K562 (cell line): ENCODE measurements around the gene RHEBL1. TPM values are rescaled to one million over a fixed set of nuclear protein-coding genes. Genes with fewer than 3 reads are reported as not detected.

Experiments
- CCNT2 ChIP-seq: IDR thresholded peaks from 2 replicates; pipeline ENCODE4 v1.6.1; 2011; ENCODE audit warnings: borderline replicate concordance, low read depth, mild to moderate bottlenecking, moderate library complexity, mixed read lengths, low read length; ENCODE audit not compliant: insufficient read length; ENCODE audit errors: extremely low read depth
- CHD2 ChIP-seq: IDR thresholded peaks from 2 replicates; pipeline ENCODE4 v1.6.1; 2011; ENCODE audit warnings: low read depth, low read length
- ETS2 ChIP-seq: IDR thresholded peaks from 2 replicates; pipeline ENCODE4 v1.6.1; 2016; ENCODE audit warnings: borderline replicate concordance, missing genetic modification characterization, mild to moderate bottlenecking, moderate library complexity, missing compliant biosample characterization; ENCODE audit not compliant: poor library complexity, severe bottlenecking
- ILK ChIP-seq: fragments of 450-650 bp; IDR thresholded peaks from 2 replicates; pipeline ENCODE4 v1.6.1; 2016; ENCODE audit warnings: missing genetic modification characterization, low read depth, mild to moderate bottlenecking, missing compliant biosample characterization, moderate library complexity, borderline replicate concordance
- TAF1 ChIP-seq: IDR thresholded peaks from 2 replicates; pipeline ENCODE4 v1.6.1; 2011; ENCODE audit warnings: mild to moderate bottlenecking, low read length, moderate library complexity; ENCODE audit not compliant: insufficient read depth, control insufficient read depth, severe bottlenecking; ENCODE audit errors: extremely low read depth
- THAP12 ChIP-seq: fragments of 250-450 bp; sonication (Bioruptor Pico); IDR thresholded peaks from 2 replicates; pipeline ENCODE4 v1.9.0; 2021; ENCODE audit warnings: mild to moderate bottlenecking, inconsistent platforms
- ZBTB11 ChIP-seq, 3 experiments: fragments of 200-800 bp in 1 of 3; fragments of 250-450 bp in 1 of 3; fragments of 450-650 bp in 1 of 3; sonication (Bioruptor Pico) in 1 of 3; sonication (Bioruptor generic) in 1 of 3; formaldehyde crosslinking in 1 of 3; IDR thresholded peaks; 2 replicates each; pipeline versions ENCODE4 v1.6.1 to v1.8.0; 2016 to 2022; ENCODE audit warnings: mild to moderate bottlenecking in 2 of 3, missing genetic modification characterization in 2 of 3, missing compliant biosample characterization in 1 of 3, moderate library complexity in 1 of 3
- polyA plus RNA-seq, 8 experiments: library from polyadenylated mRNA; depleted of rRNA in 4 of 8; stranded (reverse) in 5 of 8; unstranded in 3 of 8; fragments of >200 nt; fragmentation: Nextera tagmentation in 2 of 8; fragmentation: Illumina TruSeq in 1 of 8; extraction: Ambion mirVana in 2 of 8; extraction: Trizol in 1 of 8; gene quantifications; 2 replicates each; pipeline versions ENCODE4 v1.2.1 to v1.2.3, GENCODE V29; 2011 to 2014; ENCODE audit warnings: inconsistent platforms in 1 of 8, missing spikeins in 1 of 8
- total RNA-seq, 7 experiments: library from RNA; depleted of rRNA in 6 of 7; stranded (reverse); fragments of >200 nt in 6 of 7; fragmentation: Illumina TruSeq in 2 of 7; extraction: Trizol in 2 of 7; gene quantifications; 2 replicates each; pipeline versions ENCODE4 v1.2.1 to v1.2.3, GENCODE V29; 2011 to 2021; ENCODE audit warnings: low replicate concordance in 1 of 7
- TF ChIP-seq, protein P1 (sequence below): fragments of 250-450 bp; sonication (Bioruptor Pico); IDR thresholded peaks from 2 replicates; pipeline ENCODE4 v1.5.0; 2020; ENCODE audit warnings: mild to moderate bottlenecking, borderline replicate concordance
- TF ChIP-seq, protein P2 (sequence below): fragments of 450-650 bp; IDR thresholded peaks from 2 replicates; pipeline ENCODE4 v1.7.1; 2018; ENCODE audit warnings: mild to moderate bottlenecking, low read depth; ENCODE audit not compliant: partially characterized antibody
- TF ChIP-seq, protein P3 (sequence below): conservative IDR thresholded peaks from 2 replicates; pipeline ENCODE4 v1.6.1; 2011; ENCODE audit warnings: low read depth, mild to moderate bottlenecking, low read length; ENCODE audit not compliant: control insufficient read depth

Gene RHEBL1
- total and polyA plus RNA-seq, 9 of the 15 experiments (the other 6 are each of a cell fraction or from before 2014, with no cell fraction given): 4.3 to 36.1 (median 8.2) TPM

- TF ChIP-seq ZBTB11 (CRISPR knock-in tag; IDR thresholded peaks at IDR 0.05) (peak; percentile 48 to 96 (median 80); a peak in 5 of 6 replicates), CCNT2 (peak; percentile 85), THAP12 (CRISPR knock-in tag) (peak; percentile 16; the same call in 1 of the 2 replicates), ILK (tag) (no peak), TAF1 (peak; percentile 95), ETS2 (tag) (no peak), CHD2 (0 out of 2 replicates have a peak, but pooled peaks have one; percentile 22)
- TF ChIP-seq, protein P1, sequence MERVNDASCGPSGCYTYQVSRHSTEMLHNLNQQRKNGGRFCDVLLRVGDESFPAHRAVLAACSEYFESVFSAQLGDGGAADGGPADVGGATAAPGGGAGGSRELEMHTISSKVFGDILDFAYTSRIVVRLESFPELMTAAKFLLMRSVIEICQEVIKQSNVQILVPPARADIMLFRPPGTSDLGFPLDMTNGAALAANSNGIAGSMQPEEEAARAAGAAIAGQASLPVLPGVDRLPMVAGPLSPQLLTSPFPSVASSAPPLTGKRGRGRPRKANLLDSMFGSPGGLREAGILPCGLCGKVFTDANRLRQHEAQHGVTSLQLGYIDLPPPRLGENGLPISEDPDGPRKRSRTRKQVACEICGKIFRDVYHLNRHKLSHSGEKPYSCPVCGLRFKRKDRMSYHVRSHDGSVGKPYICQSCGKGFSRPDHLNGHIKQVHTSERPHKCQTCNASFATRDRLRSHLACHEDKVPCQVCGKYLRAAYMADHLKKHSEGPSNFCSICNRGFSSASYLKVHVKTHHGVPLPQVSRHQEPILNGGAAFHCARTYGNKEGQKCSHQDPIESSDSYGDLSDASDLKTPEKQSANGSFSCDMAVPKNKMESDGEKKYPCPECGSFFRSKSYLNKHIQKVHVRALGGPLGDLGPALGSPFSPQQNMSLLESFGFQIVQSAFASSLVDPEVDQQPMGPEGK: no peak
- TF ChIP-seq, protein P2, sequence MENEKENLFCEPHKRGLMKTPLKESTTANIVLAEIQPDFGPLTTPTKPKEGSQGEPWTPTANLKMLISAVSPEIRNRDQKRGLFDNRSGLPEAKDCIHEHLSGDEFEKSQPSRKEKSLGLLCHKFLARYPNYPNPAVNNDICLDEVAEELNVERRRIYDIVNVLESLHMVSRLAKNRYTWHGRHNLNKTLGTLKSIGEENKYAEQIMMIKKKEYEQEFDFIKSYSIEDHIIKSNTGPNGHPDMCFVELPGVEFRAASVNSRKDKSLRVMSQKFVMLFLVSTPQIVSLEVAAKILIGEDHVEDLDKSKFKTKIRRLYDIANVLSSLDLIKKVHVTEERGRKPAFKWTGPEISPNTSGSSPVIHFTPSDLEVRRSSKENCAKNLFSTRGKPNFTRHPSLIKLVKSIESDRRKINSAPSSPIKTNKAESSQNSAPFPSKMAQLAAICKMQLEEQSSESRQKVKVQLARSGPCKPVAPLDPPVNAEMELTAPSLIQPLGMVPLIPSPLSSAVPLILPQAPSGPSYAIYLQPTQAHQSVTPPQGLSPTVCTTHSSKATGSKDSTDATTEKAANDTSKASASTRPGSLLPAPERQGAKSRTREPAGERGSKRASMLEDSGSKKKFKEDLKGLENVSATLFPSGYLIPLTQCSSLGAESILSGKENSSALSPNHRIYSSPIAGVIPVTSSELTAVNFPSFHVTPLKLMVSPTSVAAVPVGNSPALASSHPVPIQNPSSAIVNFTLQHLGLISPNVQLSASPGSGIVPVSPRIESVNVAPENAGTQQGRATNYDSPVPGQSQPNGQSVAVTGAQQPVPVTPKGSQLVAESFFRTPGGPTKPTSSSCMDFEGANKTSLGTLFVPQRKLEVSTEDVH: peak; percentile 91
- TF ChIP-seq, protein P3, sequence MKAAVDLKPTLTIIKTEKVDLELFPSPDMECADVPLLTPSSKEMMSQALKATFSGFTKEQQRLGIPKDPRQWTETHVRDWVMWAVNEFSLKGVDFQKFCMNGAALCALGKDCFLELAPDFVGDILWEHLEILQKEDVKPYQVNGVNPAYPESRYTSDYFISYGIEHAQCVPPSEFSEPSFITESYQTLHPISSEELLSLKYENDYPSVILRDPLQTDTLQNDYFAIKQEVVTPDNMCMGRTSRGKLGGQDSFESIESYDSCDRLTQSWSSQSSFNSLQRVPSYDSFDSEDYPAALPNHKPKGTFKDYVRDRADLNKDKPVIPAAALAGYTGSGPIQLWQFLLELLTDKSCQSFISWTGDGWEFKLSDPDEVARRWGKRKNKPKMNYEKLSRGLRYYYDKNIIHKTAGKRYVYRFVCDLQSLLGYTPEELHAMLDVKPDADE: peak; percentile 89
Measured at GRCh38 chr12:49018261-49019119, 51.3 kb downstream of the RHEBL1 start, which contains the start of gene PRKAG1 (continued).
